Fibroblast of peridontal ligament (primary cell): Measurements from ENCODE around the gene TBC1D22B.
"Not testable (repeated sequence)": the region's sequence is repeated elsewhere in the genome, so short reads cannot be mapped to it uniquely, and the experiment has no call there.

Experiments
- DNase-seq: peaks from one replicate; pipeline ENCODE4 v3.0.0-alpha.2; 2010; ENCODE audit errors: extremely low read depth

Gene TBC1D22B

DNA sequence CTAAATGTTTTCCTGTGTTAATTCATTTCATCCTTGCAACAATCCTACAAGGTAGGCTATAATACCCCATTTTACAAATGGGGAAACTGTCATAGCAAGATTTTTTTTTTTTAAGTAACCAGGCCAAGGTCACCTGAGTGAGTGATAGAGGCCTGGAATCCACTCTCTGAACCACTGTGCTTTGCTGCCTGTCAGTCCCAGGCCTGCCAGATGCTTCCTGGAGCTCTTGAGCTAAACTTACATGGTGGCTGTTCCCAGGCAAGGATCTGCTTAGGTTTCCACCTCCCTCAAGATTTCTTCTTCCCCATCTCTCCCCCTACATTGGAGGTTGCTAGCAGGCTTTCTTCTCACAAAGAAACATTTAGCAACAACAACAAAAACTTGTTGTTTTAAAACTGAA is 63.5 kb downstream of the TBC1D22B start:
- no peak for DNase-seq

DNA sequence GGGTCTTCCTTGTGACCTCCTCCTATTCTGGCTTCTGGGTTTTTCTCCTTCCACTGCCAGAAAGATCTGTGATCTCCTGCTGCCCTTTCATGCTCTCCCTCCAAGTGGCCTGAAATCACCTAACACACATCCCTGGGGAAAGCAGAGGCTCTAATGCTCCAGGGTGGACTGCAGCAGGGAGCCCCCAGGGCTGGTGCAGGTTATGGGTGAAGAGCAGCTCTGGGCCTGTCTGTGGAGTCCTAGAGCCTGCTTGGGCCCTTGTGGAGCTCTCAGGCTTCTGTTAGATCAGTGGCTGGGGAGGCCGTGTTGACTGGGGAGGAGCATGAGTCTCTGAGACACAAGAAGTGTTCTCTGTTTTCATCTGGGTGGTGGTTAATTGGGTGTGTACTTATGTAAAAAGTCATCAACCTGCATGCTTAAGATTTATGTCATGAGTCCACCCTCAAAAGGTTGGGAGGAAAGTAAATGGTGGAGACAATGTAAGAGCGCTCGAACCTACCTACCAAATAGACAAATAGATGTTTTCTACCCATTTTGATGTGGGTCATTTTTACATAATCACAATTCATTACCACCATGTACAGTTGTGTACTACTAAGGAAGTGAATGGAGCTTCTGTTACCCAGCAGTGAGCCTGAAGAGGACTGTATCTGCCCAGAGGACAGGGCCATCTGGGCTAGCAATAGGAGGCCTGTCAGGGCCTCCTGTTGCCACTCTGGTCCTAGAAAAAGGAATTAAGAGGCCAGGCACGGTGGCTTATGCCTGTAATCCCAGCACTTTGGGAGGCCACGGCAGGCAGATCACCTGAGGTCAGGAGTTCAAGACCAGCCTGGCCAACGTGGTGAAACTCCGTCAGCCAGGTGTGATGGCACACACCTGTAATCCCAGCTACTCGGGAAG is 64.2 kb downstream of the TBC1D22B start:
- no peak for DNase-seq

DNA sequence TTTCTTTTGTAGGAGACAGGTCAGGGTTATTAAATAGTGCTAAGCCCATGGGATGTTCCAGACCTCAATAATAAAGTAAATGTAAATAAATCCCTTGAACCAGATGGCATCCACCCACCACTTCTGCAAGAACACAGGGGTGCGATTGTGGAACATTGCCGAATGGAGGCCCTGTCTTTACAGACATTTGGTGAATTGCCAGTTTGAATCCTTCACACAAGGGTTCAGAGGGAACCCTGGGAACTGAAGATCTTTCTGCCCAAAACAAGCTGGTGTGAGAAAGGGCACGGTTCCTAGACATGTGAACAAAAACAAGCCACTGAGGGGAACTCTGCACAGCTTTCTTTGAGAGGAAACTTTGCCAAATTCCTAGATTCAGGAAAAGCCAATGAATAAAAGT is 66.0 kb downstream of the TBC1D22B start:
- peak; percentile 35 for DNase-seq

DNA sequence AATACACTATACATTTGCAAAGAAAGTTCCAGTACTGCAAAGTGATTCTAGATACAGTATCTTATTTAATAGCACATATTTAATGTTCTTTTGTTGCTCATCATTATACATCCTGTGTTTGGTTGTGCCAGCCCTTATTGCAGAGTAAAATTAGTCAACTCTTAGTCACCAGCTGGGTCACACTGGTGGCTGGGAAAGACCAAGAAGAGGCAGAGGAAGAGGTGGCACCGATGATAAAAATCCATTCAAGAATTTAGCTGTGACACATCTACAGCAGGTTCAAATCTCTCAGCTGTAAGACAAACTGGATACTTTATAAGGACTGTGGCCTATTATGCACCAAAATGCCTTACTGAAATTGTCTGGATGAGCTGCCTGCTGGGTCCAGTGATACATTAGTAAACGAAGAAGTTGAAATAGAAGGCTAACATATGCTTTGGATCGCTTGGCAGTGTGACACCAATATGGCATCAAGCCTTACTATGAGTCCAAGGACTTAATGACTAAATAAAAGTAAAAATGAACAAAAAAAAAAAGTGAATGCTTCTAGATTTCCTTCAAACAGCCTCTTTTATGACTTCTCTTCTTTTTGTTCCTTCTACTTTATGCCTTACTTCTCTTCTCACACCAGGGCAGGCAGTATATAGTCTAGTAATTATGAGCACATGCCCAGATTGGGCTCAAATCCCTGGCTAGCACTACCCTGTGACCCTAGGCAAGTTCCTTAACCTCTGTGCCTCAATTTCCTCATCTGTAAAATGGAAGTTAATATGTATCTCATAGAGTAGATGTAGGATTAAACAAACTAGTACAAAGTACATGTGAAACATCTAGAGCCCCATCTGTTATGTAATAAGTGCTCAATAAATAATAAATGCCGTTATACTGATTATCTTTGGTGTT is 66.8 kb downstream of the TBC1D22B start:
- DNase-seq = peak; percentile 13

DNA sequence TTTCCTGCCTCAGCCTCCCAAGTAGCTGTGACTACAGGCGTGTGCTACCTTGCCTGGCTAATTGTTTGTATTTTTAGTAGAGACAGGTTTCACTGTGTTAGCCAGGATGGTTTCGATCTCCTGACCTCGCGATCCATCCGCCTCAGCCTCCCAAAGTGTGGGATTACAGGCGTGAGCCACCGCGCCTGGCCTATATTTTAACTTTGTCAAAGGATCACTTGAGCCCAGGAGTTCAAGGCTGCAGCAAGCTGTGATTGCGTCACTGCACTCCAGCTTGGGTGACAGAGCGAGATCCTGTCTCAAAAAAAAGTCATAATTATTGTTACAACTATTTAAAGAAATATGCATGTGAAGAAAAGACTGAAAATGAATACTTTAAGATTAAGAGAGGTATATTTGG is 72.8 kb downstream of the TBC1D22B start:
- DNase-seq = not testable (repeated sequence)

DNA sequence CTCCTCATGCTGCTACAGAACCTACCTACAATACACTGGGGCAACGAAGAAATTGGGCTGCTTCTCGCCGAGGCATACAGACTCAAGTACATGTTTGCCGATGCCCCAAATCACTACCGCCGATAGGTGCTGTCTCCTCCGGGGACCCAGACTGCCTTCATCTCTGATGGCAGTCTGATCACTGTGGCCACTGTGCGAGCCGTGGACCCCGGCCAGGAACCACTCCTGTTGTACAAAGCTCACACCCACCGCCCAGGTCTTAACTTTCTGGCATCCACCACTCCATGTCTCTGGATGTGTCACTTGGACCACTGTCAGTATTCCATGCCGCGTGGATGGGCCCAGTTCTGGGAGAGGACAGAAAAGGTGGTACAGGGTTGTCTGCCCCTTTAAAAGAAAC is 73.5 kb downstream of the TBC1D22B start:
- DNase-seq = no peak

DNA sequence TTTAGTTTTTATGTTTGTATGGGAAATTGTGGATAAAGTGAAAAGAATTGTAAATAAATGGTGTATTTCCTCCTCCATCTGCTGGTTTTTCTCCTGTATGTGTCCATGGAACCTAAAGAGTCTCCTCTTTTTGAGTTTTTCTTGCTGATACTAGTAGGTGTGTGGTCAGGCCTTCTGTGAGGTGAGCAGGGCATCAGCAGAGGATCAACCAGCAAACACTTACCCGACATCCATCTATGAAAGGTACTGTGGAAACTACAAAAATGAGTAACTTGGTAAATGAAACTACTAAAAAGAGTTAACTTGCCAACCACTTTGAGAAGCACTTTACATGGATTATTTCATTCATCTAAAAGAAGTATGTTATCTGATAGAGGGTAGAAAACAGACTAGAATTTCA is 75.3 kb downstream of the TBC1D22B start:
- no peak for DNase-seq

DNA sequence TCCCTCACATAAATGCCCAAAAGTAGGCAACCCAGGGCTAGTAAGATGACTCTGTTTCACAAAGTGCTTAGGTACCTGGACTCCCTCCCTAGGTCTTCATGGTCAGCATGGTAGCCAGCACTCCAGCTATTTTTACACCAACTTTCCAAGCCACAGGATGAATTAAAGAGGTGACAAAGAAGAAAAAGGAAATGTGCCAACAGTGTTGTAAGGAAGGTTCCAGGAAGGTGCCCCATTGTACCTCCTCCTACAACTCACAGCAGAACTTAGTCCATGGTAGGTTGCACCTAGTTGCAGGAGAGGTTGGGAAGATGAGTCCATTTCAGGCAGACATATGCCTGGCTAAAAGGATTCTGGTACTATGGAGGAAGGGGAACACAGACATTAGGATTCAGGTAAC is 76.5 kb downstream of the TBC1D22B start:
- DNase-seq = no peak

DNA sequence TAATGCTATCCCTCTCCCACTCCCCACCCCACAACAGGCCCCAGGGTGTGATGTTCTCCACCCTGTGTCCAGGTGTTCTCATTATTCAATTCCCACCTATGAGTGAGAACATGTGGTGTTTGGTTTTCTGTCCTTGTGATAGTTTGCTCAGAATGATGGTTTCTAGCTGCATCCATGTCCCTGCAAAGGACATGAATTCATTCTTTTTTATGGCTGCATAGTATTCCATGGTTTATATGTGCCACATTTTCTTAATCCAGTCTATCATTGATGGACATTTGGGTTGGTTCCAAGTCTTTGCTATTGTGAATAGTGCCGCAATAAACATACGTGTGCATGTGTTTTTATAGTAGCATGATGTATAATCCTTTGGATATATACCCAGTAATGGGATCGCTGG is 80.7 kb downstream of the TBC1D22B start:
- not testable (repeated sequence) for DNase-seq

DNA sequence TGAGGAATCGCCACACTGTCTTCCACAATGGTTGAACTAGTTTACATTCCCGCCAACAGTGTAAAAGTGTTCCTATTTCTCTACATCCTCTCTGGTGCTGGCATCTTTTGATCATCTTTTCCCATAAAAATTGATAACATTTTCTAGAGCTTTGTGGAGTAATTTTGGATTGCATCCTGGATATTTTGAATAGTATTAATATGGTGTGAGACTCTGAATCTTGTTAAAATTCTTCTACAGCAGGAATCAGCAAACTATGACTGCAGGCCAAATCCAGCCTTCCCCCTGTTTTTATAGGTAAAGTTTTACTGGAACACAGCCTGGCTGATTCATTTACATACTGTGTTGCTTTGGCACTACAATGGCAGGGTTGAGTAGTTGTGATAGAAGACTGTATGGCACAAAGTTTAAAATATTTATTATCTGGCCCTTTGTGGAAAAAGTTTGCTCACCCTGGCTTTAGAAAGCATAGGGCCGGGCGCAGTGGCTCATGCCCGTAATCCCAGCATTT is 81.2 kb downstream of the TBC1D22B start:
- no peak for DNase-seq

DNA sequence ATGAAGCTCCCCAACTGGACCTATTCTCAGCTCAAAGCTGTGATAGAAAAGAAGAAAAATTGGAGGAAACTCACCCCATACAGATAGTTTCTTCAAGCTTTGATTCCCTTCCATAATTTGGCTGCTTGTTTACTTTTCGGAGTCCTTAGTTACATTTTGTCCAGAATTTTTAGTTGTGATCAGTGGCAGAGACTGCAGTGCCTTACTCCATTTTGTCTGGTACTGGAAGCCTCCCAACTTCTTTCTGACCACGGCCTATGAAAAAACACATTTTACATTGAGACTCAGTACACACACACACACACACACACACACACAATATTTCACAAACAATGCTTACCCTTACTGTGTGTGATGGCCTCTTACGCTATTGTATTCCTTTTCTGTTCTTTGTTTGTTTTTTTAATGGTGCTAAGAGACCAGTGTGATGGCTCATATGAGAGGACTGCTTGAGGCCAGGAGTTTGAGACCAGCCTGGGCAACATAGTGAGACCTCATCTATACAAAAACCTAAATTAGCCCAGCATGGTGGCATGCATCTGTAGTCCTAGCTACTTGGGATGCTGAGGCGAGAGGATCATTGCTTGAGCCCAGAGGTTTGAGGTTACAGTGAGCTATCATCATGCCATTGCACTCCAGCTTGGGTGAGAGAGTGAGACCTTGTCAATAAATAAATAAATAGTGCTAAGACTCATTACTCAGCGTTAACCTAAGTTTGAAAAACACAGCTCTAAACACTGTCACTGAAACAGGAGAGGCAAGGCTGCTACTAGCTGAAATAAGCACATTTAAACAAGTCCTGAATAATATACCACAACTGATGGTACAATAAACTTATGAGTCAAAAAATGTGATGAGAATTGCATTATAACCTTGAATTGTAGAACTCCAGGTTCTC is 82.4 kb downstream of the TBC1D22B start:
- DNase-seq = peak; percentile 22

DNA sequence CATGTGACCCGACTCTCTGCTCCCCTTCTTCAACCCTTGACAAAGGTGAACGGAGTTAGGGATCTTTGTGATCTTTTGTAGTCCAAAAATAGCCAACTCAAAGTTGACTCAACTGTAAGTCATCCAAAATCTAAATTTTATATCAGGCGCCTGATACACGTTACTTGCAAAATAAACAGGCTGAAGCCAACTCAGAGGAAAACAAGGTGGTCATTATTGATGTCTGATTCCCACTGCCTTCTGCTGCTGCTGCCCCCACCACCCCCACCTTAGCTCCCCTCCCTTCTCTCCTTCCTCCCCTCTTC is 83.0 kb downstream of the TBC1D22B start:
- DNase-seq = no peak

DNA sequence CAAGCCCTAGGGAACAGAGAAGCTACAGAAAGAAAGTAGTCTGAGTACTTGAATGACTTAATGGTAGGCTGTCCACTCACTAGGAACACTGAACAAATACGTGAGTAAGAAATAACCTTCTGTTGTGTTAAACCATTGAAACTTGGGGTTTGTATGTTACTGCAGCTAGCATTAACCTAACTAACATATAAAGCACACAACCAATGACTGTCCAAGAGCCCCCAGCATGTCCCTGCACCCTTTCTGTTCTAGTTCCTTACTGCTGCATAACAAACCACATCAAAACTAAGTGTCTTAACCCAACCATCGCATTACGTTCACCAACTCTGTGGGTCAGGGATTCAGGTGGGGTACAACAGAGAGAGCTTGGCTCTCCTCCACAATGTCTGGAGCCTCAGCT is 85.7 kb downstream of the TBC1D22B start:
- DNase-seq = no peak

DNA sequence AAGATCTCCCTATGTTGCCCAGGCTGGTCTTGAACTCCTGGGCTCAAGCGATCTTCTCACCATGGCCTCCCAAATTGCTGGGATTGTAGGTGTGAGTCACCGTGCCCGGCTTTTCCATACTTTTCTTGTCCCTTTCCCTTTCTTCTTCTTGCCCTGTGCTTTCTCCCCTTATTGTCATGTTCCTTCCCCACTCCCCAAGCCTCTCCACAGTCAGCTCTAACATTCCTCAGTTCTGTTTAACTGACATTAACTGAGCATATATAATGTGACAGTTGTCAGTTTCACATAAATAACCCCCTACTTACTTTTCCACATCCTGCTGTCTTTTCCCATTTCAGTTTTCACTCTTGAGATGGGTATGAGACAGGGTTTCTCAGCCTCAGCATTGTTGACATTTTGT is 86.7 kb downstream of the TBC1D22B start:
- DNase-seq = no peak

DNA sequence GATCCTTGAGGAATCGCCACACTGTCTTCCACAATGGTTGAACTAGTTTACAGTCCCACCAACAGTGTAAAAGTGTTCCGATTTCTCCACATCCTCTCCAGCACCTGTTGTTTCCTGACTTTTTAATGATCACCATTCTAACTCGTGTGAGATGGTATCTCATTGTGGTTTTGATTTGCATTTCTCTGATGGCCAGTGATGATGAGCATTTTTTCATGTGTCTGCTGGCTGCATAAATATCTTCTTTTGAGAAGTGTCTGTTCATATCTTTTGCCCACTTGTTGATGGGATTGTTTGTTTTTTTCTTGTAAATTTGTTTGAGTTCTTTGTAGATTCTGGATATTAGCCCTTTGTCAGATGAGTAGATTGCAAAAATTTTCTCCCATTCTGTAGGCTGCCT is 88.2 kb downstream of the TBC1D22B start:
- DNase-seq = not testable (repeated sequence)

DNA sequence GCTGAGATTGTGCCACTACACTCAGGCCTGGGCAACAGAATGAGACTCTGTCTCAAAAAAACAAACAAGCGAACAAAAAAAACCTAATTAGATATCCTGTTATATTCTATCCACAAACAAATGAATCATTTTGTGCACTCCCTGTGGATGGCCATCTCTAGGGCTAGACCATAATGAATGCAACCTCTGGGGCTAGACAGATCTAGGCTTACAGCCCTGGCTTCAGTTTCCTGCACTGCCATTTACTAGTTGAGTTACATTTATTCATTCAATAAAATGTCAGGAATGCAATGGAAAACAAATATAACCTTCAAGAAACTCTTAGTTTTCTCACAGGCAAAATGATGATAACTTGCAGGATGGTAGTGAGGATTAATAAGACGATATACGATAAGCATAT is 89.6 kb downstream of the TBC1D22B start:
- DNase-seq = no peak

DNA sequence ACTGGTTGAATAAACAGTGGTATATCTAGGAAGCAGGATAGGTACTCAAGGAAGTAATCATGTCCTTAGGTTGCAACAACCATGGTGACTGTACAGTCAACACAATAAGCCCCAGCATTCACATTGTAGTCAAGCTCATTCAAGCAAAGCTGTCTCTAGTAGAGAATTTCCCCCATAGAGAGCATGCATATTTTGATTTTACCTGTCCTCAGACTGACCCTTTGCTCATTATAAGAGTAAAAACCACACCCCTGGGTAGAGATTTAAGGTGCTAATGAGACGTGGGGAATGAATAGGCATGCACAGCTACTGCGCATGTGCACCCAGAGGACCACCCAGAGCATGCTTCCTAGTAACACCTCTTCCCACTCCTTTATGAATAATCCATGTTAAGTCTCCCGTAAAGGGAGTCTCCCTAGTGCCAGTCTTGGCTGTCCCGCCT is 90.1 kb downstream of the TBC1D22B start:
- DNase-seq = no peak

DNA sequence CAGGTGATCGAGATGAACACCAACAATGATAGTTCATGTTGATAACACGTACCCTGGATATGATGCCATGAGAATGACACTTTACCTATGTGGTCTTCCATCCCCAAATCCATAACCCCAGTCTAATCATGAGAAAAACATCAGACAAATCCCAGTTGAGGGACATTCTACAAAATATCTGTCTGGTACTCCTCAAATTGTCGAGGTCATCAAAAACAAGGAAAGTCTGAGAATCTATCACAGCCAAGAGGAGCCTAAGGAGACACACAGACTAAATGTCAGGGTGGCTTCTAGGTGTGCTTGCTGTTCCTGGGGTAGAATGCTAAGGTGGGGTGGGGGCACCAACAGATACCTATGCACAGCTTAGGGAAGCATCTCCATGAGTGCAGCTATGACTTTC is 93.5 kb downstream of the TBC1D22B start:
- DNase-seq = no peak

DNA sequence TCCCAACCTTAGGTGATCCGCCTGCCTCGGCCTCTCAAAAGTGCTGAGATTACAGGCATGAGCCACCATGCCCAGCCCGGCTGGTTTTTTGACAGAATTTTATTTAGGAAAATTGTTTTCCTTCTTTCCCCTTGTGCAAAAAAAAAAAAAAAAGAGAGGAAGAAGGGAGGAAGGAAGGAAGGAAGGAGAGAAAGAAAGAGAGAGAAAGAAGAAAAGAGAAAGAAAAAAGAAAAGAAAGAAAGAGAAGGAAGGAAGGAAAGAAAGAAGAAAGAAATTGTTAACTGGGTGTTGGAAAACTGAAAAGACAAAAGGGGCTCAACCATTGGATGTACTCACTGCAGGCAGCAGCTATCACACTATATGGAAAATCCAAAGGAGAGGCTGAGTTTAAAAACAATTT is 94.8 kb downstream of the TBC1D22B start:
- DNase-seq = no peak

DNA sequence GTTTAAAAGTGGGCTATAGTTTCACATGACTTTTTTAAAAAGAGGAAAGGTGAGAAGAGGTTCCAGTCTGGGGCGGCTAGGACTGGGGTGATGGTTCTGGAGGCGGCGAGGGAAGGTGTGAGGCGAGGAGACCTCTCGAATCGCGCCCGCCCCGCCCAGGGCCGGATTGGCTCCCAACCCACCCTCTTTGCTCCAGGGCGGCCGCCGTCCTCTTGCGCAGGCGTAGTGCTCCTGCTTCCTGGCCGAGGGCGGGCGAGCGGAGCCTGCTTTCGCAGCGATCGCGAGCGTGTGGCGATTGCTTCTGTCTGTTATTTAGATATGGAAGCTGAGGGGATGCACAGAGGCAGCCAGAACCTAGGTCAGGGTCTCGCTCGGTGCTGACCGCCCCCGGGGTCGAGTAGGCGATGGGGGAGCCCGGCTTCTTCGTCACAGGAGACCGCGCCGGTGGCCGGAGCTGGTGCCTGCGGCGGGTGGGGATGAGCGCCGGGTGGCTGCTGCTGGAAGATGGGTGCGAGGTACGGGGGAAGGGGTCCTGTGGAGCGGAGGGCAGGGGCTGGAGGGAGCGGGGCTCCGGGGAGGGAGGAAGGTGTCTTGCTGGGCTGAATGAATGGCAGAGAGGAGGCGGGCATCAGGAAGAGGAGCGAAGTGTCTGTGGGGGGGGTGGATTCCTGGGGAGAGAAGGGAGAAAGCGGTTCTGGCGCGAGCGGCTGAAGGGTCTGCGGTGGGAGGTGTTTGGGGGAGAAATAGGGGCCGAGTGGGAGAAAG is 96.4 kb downstream of the TBC1D22B start, which contains the start of gene RNF8:
Gene RNF8 (plus strand): TSS at position 223 of the 765 bp plus-strand sequence. CDS start 182 bp downstream, at position 405.
- DNase-seq = peak; percentile 80
